GM10266 (cell line): ENCODE measurements around the gene INO80B.
A peak's percentile ranks its signal among the peaks of the same experiment; 100 is the strongest.

Experiments
- DNase-seq: peaks from one replicate; pipeline ENCODE4 v3.0.0; 2012; ENCODE audit errors: extremely low spot score
- CTCF ChIP-seq: IDR thresholded peaks from 2 replicates; pipeline ENCODE4 v1.5.1; 2012; ENCODE audit warnings: mild to moderate bottlenecking, low read depth; ENCODE audit not compliant: control insufficient read depth, insufficient read depth; ENCODE audit errors: missing control alignments

INO80B gene

DNA sequence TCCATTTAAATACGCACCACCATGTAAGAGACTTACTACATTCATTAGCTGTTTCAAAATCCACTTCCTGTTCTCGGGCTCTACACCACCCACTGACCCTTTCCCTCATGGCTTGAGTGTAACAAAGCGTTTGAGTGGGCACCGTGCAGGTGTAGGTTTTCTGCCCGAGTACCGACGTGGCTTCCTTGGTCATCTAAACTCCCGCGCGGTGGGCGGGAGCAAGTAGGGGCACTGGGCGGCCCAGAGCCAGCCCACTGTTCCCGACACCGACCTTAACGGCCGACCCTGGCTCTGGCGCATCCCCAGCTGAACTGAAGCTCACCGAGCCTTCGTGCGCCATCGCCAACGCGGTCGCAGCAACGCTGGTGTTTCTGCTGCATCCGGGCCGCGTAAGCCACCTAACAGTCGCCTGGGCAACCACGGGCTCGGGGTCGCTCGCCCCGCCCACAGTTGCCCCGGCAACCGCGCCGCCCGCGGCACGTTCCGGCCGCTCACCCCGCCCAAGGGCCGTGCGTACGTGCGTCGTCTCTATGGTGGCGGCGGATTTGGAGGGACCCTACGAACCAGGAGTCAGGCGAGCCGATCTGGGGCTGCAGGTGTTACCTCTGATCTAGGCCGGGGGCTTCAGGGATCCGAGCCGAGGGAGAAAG lies 33.5 kb upstream of the INO80B start, which contains the start of the genes C2orf81 and WDR54:
Gene C2orf81, minus strand, starts transcription at position 399 of the 650 bp plus-strand sequence. Its CDS starts 59 bp downstream, at position 340.
Gene WDR54, plus strand, starts transcription at position 510 of the 650 bp plus-strand sequence. CDS start 424 bp downstream, outside the sequence.
- DNase-seq, result peak; percentile 98
- no peak for TF ChIP-seq CTCF

- TF ChIP-seq CTCF, result no peak
- DNase-seq, result no peak
Observed at GRCh38 chr2:74423231-74424095, 31.4 kb upstream of the INO80B start.

DNA sequence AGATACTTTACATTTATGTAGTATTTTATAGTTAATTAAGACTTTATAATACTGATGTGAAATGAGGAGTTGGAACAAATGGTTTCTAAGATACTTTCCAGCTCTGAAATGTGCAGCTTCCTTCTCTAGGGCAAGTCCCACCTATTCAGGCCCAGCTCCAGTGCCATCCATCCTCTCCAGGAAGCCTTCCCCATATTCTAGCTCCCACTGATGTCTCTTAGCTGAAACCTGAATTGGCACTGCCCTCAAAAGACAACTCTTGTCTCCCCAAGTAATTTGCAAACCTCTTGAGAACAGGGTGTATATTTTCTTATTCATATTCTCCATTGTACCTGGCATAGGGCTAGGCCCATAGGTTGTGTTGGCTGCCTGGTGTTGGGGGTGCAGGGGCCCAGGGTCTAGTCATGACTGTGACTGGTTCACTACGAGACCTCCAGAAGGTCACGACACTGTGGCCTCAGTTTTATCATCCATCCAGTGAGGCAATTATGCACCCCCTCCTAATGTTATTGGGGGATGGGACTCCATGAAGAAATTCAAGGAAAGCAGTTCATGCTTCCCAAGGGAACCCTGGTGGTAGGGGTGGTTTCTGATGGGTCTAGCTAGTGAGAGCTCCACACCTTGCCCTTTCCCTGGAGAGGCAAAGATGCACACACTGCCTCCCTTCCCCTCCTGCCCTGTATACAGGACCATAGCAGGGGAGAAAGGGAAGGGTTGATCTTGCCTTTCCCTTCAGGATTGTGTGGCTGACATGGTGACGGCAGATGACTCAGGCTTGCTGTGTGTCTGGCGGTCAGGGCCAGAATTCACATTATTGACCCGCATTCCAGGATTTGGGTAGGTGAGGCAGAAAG lies 30.5 kb upstream of the INO80B start:
- DNase-seq, result no peak
- no peak for TF ChIP-seq CTCF

DNA sequence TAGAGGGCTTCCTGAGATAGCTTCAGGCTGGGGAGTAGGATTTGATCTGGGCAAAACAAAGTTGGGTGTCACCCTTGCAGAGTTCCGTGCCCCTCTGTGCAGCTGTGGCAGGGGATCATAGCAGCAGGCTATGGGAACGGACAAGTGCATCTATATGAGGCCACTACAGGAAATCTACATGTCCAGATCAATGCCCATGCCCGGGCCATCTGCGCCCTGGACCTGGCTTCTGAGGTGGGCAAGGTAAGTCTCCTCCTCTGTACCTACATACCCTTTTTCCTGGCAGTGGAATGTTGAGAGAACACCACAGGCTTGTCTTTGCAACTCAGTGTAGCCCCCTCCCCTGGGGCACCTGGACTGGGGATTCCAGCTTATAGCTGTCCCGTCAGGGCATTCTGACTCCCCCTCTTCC lies 29.9 kb upstream of the INO80B start:
- no peak for TF ChIP-seq CTCF

GRCh38 chr2:74425523-74425922 lies 29.4 kb upstream of the INO80B start:
- DNase-seq, result no peak
- TF ChIP-seq CTCF, result no peak

More for the DNA sequence above, 29.9 kb upstream of the INO80B start:
- no peak for DNase-seq

GRCh38 chr2:74426181-74426758 lies 28.6 kb upstream of the INO80B start:
- no peak for DNase-seq
- no peak for TF ChIP-seq CTCF
